ENCODE measurements around the gene DIAPH2. TPM values are rescaled to one million over a fixed set of nuclear protein-coding genes. Genes with fewer than 3 reads are reported as not detected.
A peak's percentile ranks its signal among the peaks of the same experiment; 100 is the strongest.

DIAPH2 gene
- total RNA-seq, 8 experiments from 2014 or later: 2.6 to 12.7 (median 3.9) TPM

GRCh38 chrX:97330151-97330550, 645.5 kb downstream of the DIAPH2 start:
- Histone ChIP-seq H3K4me3 (no peak overlapping the region), H3K27ac (no peak overlapping the region), H3K4me1 (replicated peaks in 1 of 2) (no peaks in the 10 kb centered on the region)
- no peak for ATAC-seq (replicated peaks in 6 of 8)
- in situ Hi-C loops (cut with MboI; ENCODE audit: low pct_unique_long_range_greater_than_20kb in 2 of 9, low sequenced_read_pairs in 9 of 9, unreplicated experiment in 9 of 9): no loop called here
- WGBS, 10 experiments: no CpG with 5 or more reads among the region's 1 CpG

GRCh38 chrX:97332963-97333362, 648.3 kb downstream of the DIAPH2 start:
- Histone ChIP-seq H3K4me1 (replicated peaks in 1 of 2) (no peaks in the 10 kb centered on the region), H3K27ac (no peak overlapping the region), H3K4me3 (no peak overlapping the region)
- in situ Hi-C loops (cut with MboI; ENCODE audit: low pct_unique_long_range_greater_than_20kb in 2 of 9, low sequenced_read_pairs in 9 of 9, unreplicated experiment in 9 of 9): no loop called here
- WGBS, 10 experiments: 37 to 53% methylated on average over 3 of the region's 3 CpGs; no CpG with 5 or more reads in 8 of the 10 experiments
- ATAC-seq (replicated peaks in 6 of 8): no peak

- WGBS, 10 experiments: 77 to 100% (median 100%) methylated on average over 1 to 9 of the region's 9 CpGs; no CpG with 5 or more reads in 5 of the 10 experiments
- Histone ChIP-seq H3K4me1 (replicated peaks in 1 of 2) (no peaks in the 10 kb centered on the region), H3K27ac (no peak overlapping the region), H3K4me3 (no peak overlapping the region)
- in situ Hi-C loops (cut with MboI; ENCODE audit: low pct_unique_long_range_greater_than_20kb in 2 of 9, low sequenced_read_pairs in 9 of 9, unreplicated experiment in 9 of 9): no loop called here
- no peak for ATAC-seq (replicated peaks in 6 of 8)
These were observed 650.2 kb downstream of the DIAPH2 start for GRCh38 chrX:97334850-97335249.

- in situ Hi-C loops (cut with MboI; ENCODE audit: low pct_unique_long_range_greater_than_20kb in 2 of 9, low sequenced_read_pairs in 9 of 9, unreplicated experiment in 9 of 9): no loop called here
These were observed 660.1 kb downstream of the DIAPH2 start for GRCh38 chrX:97344724-97345123.

GRCh38 chrX:97358941-97359340, 674.3 kb downstream of the DIAPH2 start:
- 38 to 100% (median 57%) methylated on average over 1 to 2 of the region's 2 CpGs; no CpG with 5 or more reads in 5 of the 10 experiments for WGBS, 10 experiments
- peak in 1 of 8 experiments; percentile 9 for ATAC-seq (replicated peaks in 6 of 8)
- no peak overlapping the region for H3K27ac ChIP-seq
- no peaks in the 10 kb centered on the region for H3K4me1 ChIP-seq (replicated peaks in 1 of 2)
- H3K4me3 ChIP-seq: no peak overlapping the region
- in situ Hi-C loops (cut with MboI; ENCODE audit: low pct_unique_long_range_greater_than_20kb in 2 of 9, low sequenced_read_pairs in 9 of 9, unreplicated experiment in 9 of 9): no loop called here

More at GRCh38 chrX:97344724-97345123, 660.1 kb downstream of the DIAPH2 start:
- ATAC-seq (replicated peaks in 6 of 8): peak in 2 of 8 experiments; percentile 69 to 77
- H3K4me1 ChIP-seq (replicated peaks in 1 of 2): no peaks in the 10 kb centered on the region
- WGBS, 10 experiments: 10 to 41% (median 13%) methylated on average over 1 to 2 of the region's 2 CpGs; no CpG with 5 or more reads in 4 of the 10 experiments
- H3K4me3 ChIP-seq: no peak overlapping the region
- no peak overlapping the region for H3K27ac ChIP-seq

- Histone ChIP-seq H3K4me1 (replicated peaks in 1 of 2) (no peaks in the 10 kb centered on the region), H3K27ac (no peak overlapping the region), H3K4me3 (no peak overlapping the region)
- no peak for ATAC-seq (replicated peaks in 6 of 8)
- in situ Hi-C loops (cut with MboI; ENCODE audit: low pct_unique_long_range_greater_than_20kb in 2 of 9, low sequenced_read_pairs in 9 of 9, unreplicated experiment in 9 of 9): no loop called here
These were observed 679.2 kb downstream of the DIAPH2 start for GRCh38 chrX:97363843-97364242.

GRCh38 chrX:97366237-97366636, 681.6 kb downstream of the DIAPH2 start:
- Histone ChIP-seq H3K4me1 (replicated peaks in 1 of 2) (peaks cover 0 to 7% of the 10 kb centered on the region in 2 donors), H3K4me3 (no peak overlapping the region), H3K27ac (no peak overlapping the region)
- WGBS, 10 experiments: 45 to 100% (median 100%) methylated on average over 1 to 3 of the region's 3 CpGs; no CpG with 5 or more reads in 3 of the 10 experiments
- in situ Hi-C loops (cut with MboI; ENCODE audit: low pct_unique_long_range_greater_than_20kb in 2 of 9, low sequenced_read_pairs in 9 of 9, unreplicated experiment in 9 of 9): no loop called here
- ATAC-seq (replicated peaks in 6 of 8): no peak

GRCh38 chrX:97367125-97367524, 682.5 kb downstream of the DIAPH2 start:
- no peak for ATAC-seq (replicated peaks in 6 of 8)
- Histone ChIP-seq H3K4me3 (no peak overlapping the region), H3K4me1 (replicated peaks in 1 of 2) (peaks cover 0 to 7% of the 10 kb centered on the region in 2 donors), H3K27ac (no peak overlapping the region)
- WGBS, 10 experiments: 30 to 100% (median 67%) methylated on average over 1 to 2 of the region's 2 CpGs; no CpG with 5 or more reads in 5 of the 10 experiments
- in situ Hi-C loops (cut with MboI; ENCODE audit: low pct_unique_long_range_greater_than_20kb in 2 of 9, low sequenced_read_pairs in 9 of 9, unreplicated experiment in 9 of 9): no loop called here

- Histone ChIP-seq H3K27ac (no peak overlapping the region), H3K4me3 (no peak overlapping the region), H3K4me1 (replicated peaks in 1 of 2) (peaks cover 0 to 7% of the 10 kb centered on the region in 2 donors)
- ATAC-seq (replicated peaks in 6 of 8): peak in 3 of 8 experiments; percentile 47 to 77 (median 61)
- 0 to 8% (median 0%) methylated on average over 1 of the region's 1 CpG; no CpG with 5 or more reads in 7 of the 10 experiments for WGBS, 10 experiments
- in situ Hi-C loops (cut with MboI; ENCODE audit: low pct_unique_long_range_greater_than_20kb in 2 of 9, low sequenced_read_pairs in 9 of 9, unreplicated experiment in 9 of 9): no loop called here
These were observed 685.3 kb downstream of the DIAPH2 start for GRCh38 chrX:97369947-97370346.

GRCh38 chrX:97372001-97372766, 687.5 kb downstream of the DIAPH2 start:
- no peak overlapping the region for H3K4me3 ChIP-seq
- H3K27ac ChIP-seq: no peak overlapping the region
- in situ Hi-C loops (cut with MboI; ENCODE audit: low pct_unique_long_range_greater_than_20kb in 2 of 9, low sequenced_read_pairs in 9 of 9, unreplicated experiment in 9 of 9): no loop called here
- WGBS, 10 experiments: 31 to 100% (median 83%) methylated on average over 1 to 6 of the region's 6 CpGs; no CpG with 5 or more reads in 5 of the 10 experiments
- H3K4me1 ChIP-seq (replicated peaks in 1 of 2): peaks cover 0 to 7% of the 10 kb centered on the region in 2 donors
- ATAC-seq (replicated peaks in 6 of 8): no peak

GRCh38 chrX:97374266-97374665, 689.6 kb downstream of the DIAPH2 start:
- no peak for ATAC-seq (replicated peaks in 6 of 8)
- Histone ChIP-seq H3K4me1 (replicated peaks in 1 of 2) (peaks cover 0 to 7% of the 10 kb centered on the region in 2 donors), H3K27ac (no peak overlapping the region), H3K4me3 (no peak overlapping the region)
- 50 to 100% (median 75%) methylated on average over 1 to 2 of the region's 2 CpGs; no CpG with 5 or more reads in 5 of the 10 experiments for WGBS, 10 experiments
- in situ Hi-C loops (cut with MboI; ENCODE audit: low pct_unique_long_range_greater_than_20kb in 2 of 9, low sequenced_read_pairs in 9 of 9, unreplicated experiment in 9 of 9): no loop called here

- H3K4me3 ChIP-seq: no peak overlapping the region
- ATAC-seq (replicated peaks in 6 of 8): no peak
- in situ Hi-C loops (cut with MboI; ENCODE audit: low pct_unique_long_range_greater_than_20kb in 2 of 9, low sequenced_read_pairs in 9 of 9, unreplicated experiment in 9 of 9): no loop called here
- H3K27ac ChIP-seq: no peak overlapping the region
- no peaks in the 10 kb centered on the region for H3K4me1 ChIP-seq (replicated peaks in 1 of 2)
These were observed 695.6 kb downstream of the DIAPH2 start for GRCh38 chrX:97380200-97380599.

- Histone ChIP-seq H3K27ac (no peak overlapping the region), H3K4me1 (replicated peaks in 1 of 2) (no peaks in the 10 kb centered on the region), H3K4me3 (no peak overlapping the region)
- 60 to 100% (median 90%) methylated on average over 1 to 3 of the region's 3 CpGs; no CpG with 5 or more reads in 4 of the 10 experiments for WGBS, 10 experiments
- in situ Hi-C loops (cut with MboI; ENCODE audit: low pct_unique_long_range_greater_than_20kb in 2 of 9, low sequenced_read_pairs in 9 of 9, unreplicated experiment in 9 of 9): no loop called here
- ATAC-seq (replicated peaks in 6 of 8): no peak
These were observed 700.0 kb downstream of the DIAPH2 start for GRCh38 chrX:97384685-97385084.

GRCh38 chrX:97387004-97387403, 702.4 kb downstream of the DIAPH2 start:
- no peak for ATAC-seq (replicated peaks in 6 of 8)
- in situ Hi-C loops (cut with MboI; ENCODE audit: low pct_unique_long_range_greater_than_20kb in 2 of 9, low sequenced_read_pairs in 9 of 9, unreplicated experiment in 9 of 9): no loop called here
- no peak overlapping the region for H3K27ac ChIP-seq
- no peaks in the 10 kb centered on the region for H3K4me1 ChIP-seq (replicated peaks in 1 of 2)
- H3K4me3 ChIP-seq: no peak overlapping the region
